Epithelial cell of proximal tubule (primary cell): Measurements from ENCODE around the gene KDM5B. TPM values are rescaled to one million over a fixed set of nuclear protein-coding genes. Genes with fewer than 3 reads are reported as not detected.
"Not testable (repeated sequence)": the region's sequence is repeated elsewhere in the genome, so short reads cannot be mapped to it uniquely, and the experiment has no call there.

Experiments used
- DNase-seq: peaks from one replicate; pipeline ENCODE4 v3.0.0-alpha.2; 2011; ENCODE audit warnings: low read depth
- H3K4me3 ChIP-seq: 2 replicates; pipeline ENCODE4 v1.5.1; 2011; ENCODE audit warnings: low read depth, mild to moderate bottlenecking, low read length
- total RNA-seq: library from RNA; depleted of rRNA; stranded (reverse); fragments of >200 nt; gene quantifications from 2 replicates; pipeline ENCODE4 v1.2.3, GENCODE V29; 2015
- TF ChIP-seq, protein P1 (sequence below): conservative IDR thresholded peaks from 2 replicates; pipeline ENCODE4 v1.5.1; 2012; ENCODE audit warnings: low read depth, mild to moderate bottlenecking, low read length

The KDM5B gene
- total RNA-seq, 1 donor from 2014 or later, result 46.2 TPM

DNA sequence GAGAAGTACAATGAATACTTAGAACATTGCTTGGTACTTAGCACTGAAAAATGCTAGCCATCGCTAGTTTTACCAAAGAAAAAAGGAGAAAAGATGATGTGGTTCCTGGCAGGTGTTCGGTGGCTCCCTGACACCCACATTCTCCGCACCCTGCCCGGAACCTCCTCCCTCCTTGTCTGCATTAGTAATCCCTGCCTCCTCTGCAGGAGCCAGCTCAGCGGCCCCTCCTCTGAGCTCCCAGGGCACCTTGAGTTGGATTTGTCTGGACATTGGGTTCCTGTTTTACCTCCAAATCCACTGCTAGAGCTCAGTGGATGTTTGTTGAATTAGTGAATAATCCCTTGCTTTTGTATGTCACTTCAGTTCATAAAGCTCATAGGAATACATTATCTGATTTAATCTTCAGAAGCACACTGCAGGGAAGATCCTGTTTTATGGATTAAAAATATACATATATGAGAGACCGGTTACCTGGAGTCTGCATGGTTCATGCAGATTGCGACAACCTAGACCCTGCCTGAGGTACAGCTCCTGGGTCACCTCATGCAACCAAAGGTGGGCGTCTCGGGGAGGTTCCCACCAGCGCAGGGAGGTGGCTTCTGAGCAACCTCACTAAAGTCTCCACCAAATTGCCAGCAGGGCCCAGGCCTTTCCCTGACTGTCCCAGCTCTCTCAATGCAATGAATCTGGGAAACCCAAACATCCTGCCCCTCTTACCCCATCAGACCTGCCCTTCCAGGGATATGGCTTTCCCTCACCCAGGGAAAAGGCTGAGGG, 26.7 kb upstream of the KDM5B start:
- TF ChIP-seq, protein P1, sequence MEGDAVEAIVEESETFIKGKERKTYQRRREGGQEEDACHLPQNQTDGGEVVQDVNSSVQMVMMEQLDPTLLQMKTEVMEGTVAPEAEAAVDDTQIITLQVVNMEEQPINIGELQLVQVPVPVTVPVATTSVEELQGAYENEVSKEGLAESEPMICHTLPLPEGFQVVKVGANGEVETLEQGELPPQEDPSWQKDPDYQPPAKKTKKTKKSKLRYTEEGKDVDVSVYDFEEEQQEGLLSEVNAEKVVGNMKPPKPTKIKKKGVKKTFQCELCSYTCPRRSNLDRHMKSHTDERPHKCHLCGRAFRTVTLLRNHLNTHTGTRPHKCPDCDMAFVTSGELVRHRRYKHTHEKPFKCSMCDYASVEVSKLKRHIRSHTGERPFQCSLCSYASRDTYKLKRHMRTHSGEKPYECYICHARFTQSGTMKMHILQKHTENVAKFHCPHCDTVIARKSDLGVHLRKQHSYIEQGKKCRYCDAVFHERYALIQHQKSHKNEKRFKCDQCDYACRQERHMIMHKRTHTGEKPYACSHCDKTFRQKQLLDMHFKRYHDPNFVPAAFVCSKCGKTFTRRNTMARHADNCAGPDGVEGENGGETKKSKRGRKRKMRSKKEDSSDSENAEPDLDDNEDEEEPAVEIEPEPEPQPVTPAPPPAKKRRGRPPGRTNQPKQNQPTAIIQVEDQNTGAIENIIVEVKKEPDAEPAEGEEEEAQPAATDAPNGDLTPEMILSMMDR, result no peak
- DNase-seq, result no peak
- H3K4me3 ChIP-seq, result no peak overlapping the region

DNA sequence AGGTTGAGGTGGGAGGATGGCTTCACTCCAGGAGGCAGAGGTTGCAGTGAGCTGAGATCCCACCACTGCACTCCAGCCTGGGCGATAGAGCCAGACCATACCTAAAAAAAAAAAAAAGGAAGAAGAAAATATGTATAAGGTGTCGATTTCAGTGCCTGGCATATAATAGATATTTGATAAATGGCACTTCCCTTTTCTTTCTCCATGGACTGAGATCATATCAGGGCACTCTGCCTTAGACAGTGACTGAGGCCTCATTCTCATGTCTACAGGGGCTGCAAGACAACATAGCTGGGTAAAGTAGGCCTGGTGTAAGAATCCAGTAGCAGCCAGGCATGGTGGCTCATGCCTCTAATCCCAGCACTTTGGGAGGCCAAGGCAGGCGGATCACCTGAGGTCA, 23.7 kb upstream of the KDM5B start:
- H3K4me3 ChIP-seq, result no peak overlapping the region
- TF ChIP-seq, protein P1, result no peak
- DNase-seq, result no peak

DNA sequence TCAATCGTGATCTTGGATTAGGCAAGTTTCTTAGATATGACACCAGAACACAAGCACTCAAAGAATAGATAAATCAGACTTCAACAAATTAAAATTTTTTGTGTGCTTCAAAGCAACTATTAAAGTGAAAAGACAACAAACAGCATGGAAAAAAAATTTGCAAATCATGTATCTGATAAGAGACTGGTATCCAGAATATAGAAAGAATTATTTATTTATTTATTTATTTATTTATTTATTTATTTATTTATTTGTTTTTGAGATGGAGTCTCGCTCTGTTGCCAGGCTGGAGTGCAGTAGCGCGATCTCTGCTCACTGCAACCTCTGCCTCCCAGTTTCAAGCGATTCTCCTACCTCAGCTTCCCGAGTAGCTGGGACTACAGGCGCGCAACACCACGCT, 21.0 kb upstream of the KDM5B start:
- not testable (repeated sequence) for H3K4me3 ChIP-seq, DNase-seq

DNA sequence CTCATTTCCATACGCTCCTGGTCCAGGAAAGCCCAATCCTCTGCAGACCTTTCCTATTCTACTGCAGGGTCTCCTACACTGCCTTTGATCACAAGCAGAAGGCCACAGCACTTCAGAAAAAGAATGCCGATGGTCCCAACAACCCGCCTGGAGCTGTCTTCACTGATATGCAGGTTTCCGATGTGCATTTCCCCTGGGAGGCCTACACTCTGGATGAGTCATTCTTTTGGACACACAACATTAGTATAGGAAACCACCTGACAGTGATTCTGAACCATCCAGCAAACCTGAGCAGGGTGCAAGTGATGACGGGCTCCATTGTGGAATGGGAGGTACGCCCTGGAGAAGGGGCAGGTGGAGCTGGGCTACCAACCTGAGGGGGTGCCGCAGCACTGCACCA, 17.5 kb upstream of the KDM5B start:
- TF ChIP-seq, protein P1, result no peak

DNA sequence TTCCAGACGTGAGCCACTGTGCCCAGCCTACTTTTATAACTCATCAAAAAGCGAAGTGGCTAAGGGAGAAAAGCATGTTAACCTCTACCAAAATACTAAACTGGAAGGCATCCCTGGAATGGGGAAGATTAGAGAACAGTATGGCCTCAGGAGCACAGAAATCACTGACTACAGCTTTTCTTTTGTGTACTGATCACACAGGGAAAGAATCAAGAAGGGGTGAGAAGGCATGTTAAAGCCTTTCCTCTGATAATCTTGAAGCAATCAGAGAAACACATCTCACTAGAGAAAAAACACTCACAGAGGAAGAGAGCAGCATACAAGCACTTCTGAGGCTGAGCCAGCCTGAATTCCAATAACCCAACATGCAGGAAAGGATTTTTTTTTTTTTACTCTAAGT, 13.2 kb upstream of the KDM5B start:
- DNase-seq, result no peak
- no peak overlapping the region for H3K4me3 ChIP-seq
- TF ChIP-seq, protein P1, result no peak

More for the DNA sequence above, 17.5 kb upstream of the KDM5B start:
- no peak for DNase-seq
- no peak overlapping the region for H3K4me3 ChIP-seq

DNA sequence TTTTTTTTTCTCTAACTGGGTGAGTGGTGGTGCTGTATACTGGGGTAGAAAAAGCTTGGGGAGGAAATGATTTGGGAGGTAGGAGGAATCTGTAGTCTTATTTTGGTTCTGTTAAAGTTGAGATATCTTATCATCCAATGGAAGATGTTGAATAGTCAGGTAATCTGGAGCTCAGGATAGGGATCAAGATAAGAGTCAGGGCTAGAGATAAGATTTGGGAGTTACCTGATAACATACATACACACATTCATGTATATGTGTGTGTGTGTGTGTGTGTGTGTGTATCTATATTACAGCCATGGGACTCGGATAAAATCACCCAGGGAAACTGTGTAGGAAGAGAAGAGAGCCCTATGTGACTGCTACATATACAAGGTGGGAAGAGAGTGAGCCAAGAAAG, 10.6 kb upstream of the KDM5B start:
- TF ChIP-seq, protein P1, result no peak

DNA sequence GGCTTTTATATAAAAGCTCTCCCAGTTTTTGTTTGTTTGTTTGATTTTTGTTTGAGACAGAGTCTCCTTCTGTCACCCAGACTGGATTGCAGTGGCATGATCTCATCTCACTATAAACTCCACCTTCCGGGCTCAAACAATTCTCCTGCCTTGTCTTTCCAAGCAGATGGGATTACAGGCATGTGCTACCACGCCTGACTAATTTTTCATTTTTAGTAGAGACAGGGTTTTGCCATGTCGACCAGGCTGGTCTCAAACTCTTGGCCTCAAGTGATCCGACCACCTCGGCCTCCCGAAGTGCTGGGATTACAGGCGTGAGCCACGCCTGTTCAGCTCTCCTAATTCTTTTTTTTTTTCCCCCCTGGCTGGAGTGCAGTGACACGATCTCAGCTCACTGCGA, 6.9 kb upstream of the KDM5B start:
- H3K4me3 ChIP-seq, result no peak overlapping the region
- DNase-seq, result no peak
- TF ChIP-seq, protein P1, result no peak

More for the DNA sequence above, 10.6 kb upstream of the KDM5B start:
- no peak overlapping the region for H3K4me3 ChIP-seq
- no peak for DNase-seq
